ENCODE data around the gene VPS16.

Gene VPS16

DNA sequence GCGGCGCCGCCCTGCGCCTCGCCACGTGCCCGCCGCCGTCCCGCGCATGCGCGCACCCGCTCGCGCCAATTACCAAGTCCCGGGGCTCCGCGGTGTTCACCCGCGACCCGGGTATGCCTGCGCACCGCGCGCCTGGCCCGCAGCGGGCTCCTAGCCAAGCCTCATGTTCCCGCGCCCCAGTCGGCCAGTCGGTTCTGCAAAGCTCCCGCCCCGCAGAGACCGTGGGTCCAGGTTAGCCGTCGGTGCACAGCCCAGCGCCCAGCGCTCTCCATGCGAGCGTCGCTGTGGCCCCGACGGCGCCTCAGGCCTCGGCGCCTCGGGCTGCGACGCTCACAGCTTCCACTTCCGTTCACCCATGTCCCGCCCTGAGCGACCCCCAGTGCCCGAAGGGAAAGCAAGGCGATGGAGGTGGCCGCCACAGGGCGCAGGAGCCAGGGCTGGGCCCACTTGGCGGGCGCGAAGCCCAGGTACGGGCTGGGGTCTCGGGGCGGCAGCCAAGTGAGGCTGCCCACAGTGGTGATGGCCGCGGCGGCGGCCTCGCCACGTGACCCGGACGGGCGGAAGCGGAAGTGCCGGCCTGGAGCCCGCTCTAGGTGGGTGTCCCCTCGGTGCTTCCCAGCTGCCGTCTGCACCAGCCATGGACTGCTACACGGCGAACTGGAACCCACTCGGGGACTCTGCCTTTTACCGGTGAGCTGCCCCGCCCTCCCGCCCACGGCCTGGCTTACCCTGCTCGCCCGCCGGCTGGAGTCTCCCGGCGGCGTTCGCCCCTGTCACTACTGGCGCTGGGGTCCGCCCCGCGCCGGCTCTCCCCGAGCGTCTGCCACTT lies at the start of gene VPS16, which contains the start of gene PCED1A:
Gene VPS16 (plus strand): TSS at position 608 of the 829 bp plus-strand sequence. CDS start 30 bp downstream, at position 638.
Gene PCED1A (minus strand): TSS at position 518 of the 829 bp plus-strand sequence. CDS start 743 bp downstream, outside the sequence.
- Histone ChIP-seq H3F3A (ENCODE audit: control insufficient read depth, insufficient read depth) (no peaks in the 10 kb centered on the region), H4K20me1 (ENCODE audit: control insufficient read depth, insufficient read depth, low read depth, low read length) (no peaks in the 10 kb centered on the region), H3K27ac (ENCODE audit: low read depth, low read length) (no peak within 1 kb of the TSS), H3K79me2 (ENCODE audit: control insufficient read depth, low read length) (peaks cover 11% of the 10 kb centered on the region), H3K27me3 (ENCODE audit: control insufficient read depth, low read length) (no peaks in the 10 kb centered on the region), H3K4me2 (ENCODE audit: low read length) (peak within 1 kb of the TSS; percentile 96), H3K4me1 (ENCODE audit: control insufficient read depth, low read length) (peaks cover 26% of the 10 kb centered on the region), H3K9me2 (replicated peaks; ENCODE audit: control insufficient read depth, low read length) (no peaks in the 10 kb centered on the region), H3K9me3 (ENCODE audit: control insufficient read depth, insufficient read depth, low read length) (no peaks in the 10 kb centered on the region), H3K36me3 (ENCODE audit: control insufficient read depth, low read length) (no peaks in the 10 kb centered on the region), H3K4me3 (ENCODE audit: low read length) (peak within 1 kb of the TSS; percentile 98)
- no peak for TF ChIP-seq EZH2phosphoT487 (IDR thresholded peaks at IDR 0.05; ENCODE audit: borderline replicate concordance, low read length)

DNA sequence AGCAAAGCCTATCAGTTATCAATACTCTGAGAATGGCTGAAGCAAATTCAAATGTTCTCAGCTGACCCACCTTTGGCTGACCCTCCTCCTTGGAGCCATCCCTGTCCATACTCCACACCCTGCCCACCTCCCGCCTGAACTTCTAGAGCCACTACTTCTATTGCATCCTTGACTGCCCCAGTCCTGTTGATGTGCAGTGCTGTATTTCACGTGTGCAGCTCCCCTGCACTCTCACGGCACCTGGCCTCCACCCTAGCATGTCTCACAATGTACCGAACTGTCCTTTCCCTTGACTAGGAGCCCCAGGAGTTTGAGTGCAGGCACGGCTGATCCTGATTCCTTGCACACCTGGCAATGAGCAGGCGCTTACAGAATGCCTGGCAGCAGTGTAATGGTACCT lies 47.1 kb upstream of the VPS16 start:
- TF ChIP-seq, protein P1, sequence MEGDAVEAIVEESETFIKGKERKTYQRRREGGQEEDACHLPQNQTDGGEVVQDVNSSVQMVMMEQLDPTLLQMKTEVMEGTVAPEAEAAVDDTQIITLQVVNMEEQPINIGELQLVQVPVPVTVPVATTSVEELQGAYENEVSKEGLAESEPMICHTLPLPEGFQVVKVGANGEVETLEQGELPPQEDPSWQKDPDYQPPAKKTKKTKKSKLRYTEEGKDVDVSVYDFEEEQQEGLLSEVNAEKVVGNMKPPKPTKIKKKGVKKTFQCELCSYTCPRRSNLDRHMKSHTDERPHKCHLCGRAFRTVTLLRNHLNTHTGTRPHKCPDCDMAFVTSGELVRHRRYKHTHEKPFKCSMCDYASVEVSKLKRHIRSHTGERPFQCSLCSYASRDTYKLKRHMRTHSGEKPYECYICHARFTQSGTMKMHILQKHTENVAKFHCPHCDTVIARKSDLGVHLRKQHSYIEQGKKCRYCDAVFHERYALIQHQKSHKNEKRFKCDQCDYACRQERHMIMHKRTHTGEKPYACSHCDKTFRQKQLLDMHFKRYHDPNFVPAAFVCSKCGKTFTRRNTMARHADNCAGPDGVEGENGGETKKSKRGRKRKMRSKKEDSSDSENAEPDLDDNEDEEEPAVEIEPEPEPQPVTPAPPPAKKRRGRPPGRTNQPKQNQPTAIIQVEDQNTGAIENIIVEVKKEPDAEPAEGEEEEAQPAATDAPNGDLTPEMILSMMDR (IDR thresholded peaks at IDR 0.05; ENCODE audit: low read depth, low read length, poor library complexity, severe bottlenecking) = no peak
- no peak for TF ChIP-seq EZH2phosphoT487 (IDR thresholded peaks at IDR 0.05; ENCODE audit: borderline replicate concordance, low read length)

DNA sequence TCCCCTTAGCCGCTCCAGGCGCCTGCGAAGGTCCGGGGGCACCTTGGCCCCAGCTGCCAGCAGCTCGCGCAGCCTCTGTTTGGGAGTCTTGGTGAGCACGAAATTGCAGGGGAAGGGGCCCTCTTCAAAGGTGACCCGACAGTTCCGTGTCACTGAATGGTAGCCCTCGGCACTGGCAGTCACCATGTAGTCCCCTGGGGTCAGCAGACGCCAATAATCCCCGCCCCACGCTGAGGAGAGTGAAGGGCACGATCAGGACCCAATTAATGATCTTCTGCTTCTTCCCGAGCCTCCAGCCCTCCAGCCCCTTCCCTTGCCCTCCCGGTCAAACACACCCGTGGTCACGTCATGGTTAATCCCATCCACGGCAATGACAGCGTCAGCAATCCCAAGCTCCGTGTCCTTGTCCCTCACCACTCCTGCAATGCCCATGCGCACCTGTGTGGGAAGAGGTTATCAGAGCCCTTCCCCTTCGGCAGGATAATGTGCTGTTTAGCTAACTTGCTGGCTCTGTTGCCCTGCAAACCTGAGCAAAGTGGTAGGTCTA lies 46.3 kb upstream of the VPS16 start:
- H3K79me2 ChIP-seq (ENCODE audit: control insufficient read depth, low read length) = no peaks in the 10 kb centered on the region
- no peaks in the 10 kb centered on the region for H3K36me3 ChIP-seq (ENCODE audit: control insufficient read depth, low read length)
- no peak overlapping the region for H3K4me2 ChIP-seq (ENCODE audit: low read length)
- H3K4me3 ChIP-seq (ENCODE audit: low read length) = no peak overlapping the region
- TF ChIP-seq EZH2phosphoT487 (IDR thresholded peaks at IDR 0.05; ENCODE audit: borderline replicate concordance, low read length) = no peak
- TF ChIP-seq, protein P1 (IDR thresholded peaks at IDR 0.05; ENCODE audit: low read depth, low read length, poor library complexity, severe bottlenecking) = no peak
- no peaks in the 10 kb centered on the region for H3F3A ChIP-seq (ENCODE audit: control insufficient read depth, insufficient read depth)
- no peaks in the 10 kb centered on the region for H3K9me2 ChIP-seq (replicated peaks; ENCODE audit: control insufficient read depth, low read length)
- no peaks in the 10 kb centered on the region for H3K9me3 ChIP-seq (ENCODE audit: control insufficient read depth, insufficient read depth, low read length)
- no peaks in the 10 kb centered on the region for H4K20me1 ChIP-seq (ENCODE audit: control insufficient read depth, insufficient read depth, low read depth, low read length)
- peaks cover 9% of the 10 kb centered on the region for H3K27me3 ChIP-seq (ENCODE audit: control insufficient read depth, low read length)
- H3K27ac ChIP-seq (ENCODE audit: low read depth, low read length) = no peak overlapping the region
- H3K4me1 ChIP-seq (ENCODE audit: control insufficient read depth, low read length) = no peaks in the 10 kb centered on the region

More for the DNA sequence above, 47.1 kb upstream of the VPS16 start:
- Histone ChIP-seq H3K9me2 (replicated peaks; ENCODE audit: control insufficient read depth, low read length) (no peaks in the 10 kb centered on the region), H3K27ac (ENCODE audit: low read depth, low read length) (no peak overlapping the region), H3K4me1 (ENCODE audit: control insufficient read depth, low read length) (no peaks in the 10 kb centered on the region), H3K4me2 (ENCODE audit: low read length) (no peak overlapping the region), H3K4me3 (ENCODE audit: low read length) (no peak overlapping the region), H3K79me2 (ENCODE audit: control insufficient read depth, low read length) (no peaks in the 10 kb centered on the region), H3K36me3 (ENCODE audit: control insufficient read depth, low read length) (no peaks in the 10 kb centered on the region), H3F3A (ENCODE audit: control insufficient read depth, insufficient read depth) (no peaks in the 10 kb centered on the region), H4K20me1 (ENCODE audit: control insufficient read depth, insufficient read depth, low read depth, low read length) (no peaks in the 10 kb centered on the region), H3K9me3 (ENCODE audit: control insufficient read depth, insufficient read depth, low read length) (no peaks in the 10 kb centered on the region), H3K27me3 (ENCODE audit: control insufficient read depth, low read length) (peaks cover 10% of the 10 kb centered on the region)
